ENCODE measurements around the gene MYADML2. TPM values are rescaled to one million over a fixed set of nuclear protein-coding genes. Genes with fewer than 3 reads are reported as not detected.
A peak's percentile ranks its signal among the peaks of the same experiment; 100 is the strongest.

MYADML2 gene
- total RNA-seq, 1 experiment from 2014 or later, result 0.22 TPM

GRCh38 chr17:81912441-81913309, 34.4 kb downstream of the MYADML2 start:
- peak overlapping the region; percentile 26 to 62; a peak in 3 of 5 replicates for H3K4me3 Mint-ChIP-seq
- Histone ChIP-seq H4K20me1 (ENCODE audit: control insufficient read depth, insufficient read depth, insufficient read length) (no peaks in the 10 kb centered on the region), H3K9ac (ENCODE audit: extremely low read depth, insufficient read length, low read length) (no peak overlapping the region), H3K79me1 (ENCODE audit: insufficient read depth, low read depth, low read length, poor library complexity, severe bottlenecking) (no peaks in the 10 kb centered on the region), H3K23me2 (ENCODE audit: insufficient read length, low read depth, low read length, poor library complexity, severe bottlenecking) (peaks cover 10% of the 10 kb centered on the region), H3K27me3 (ENCODE audit: insufficient read depth, low read length) (no peaks in the 10 kb centered on the region), H4K91ac (ENCODE audit: insufficient read length, low read depth, low read length) (no peak overlapping the region), H3K56ac (ENCODE audit: insufficient read length, low read depth, low read length) (no peak overlapping the region), H3K23ac (ENCODE audit: insufficient read length, low read depth, low read length) (no peak overlapping the region), H4K5ac (ENCODE audit: insufficient read length, low read depth, low read length) (no peak overlapping the region), H3K4me2 (ENCODE audit: insufficient read depth, insufficient read length, low read length) (no peak overlapping the region), H3T11ph (ENCODE audit: low read length) (no peak overlapping the region), H3K4me1 (ENCODE audit: insufficient read depth, low read length) (no peaks in the 10 kb centered on the region), H2AK5ac (ENCODE audit: insufficient read length, low read length) (no peak overlapping the region), H2BK120ac (ENCODE audit: low read depth, low read length, poor library complexity, severe bottlenecking) (no peak overlapping the region), H3K27ac (ENCODE audit: insufficient read length, low read depth, low read length) (no peak overlapping the region), H2BK20ac (ENCODE audit: low read depth, low read length, poor library complexity, severe bottlenecking) (no peak overlapping the region), H3K4ac (ENCODE audit: low read depth, low read length) (no peak overlapping the region), H3K14ac (ENCODE audit: insufficient read depth, low read length) (no peak overlapping the region), H3K9me3 (ENCODE audit: control insufficient read depth, low read depth, low read length) (no peaks in the 10 kb centered on the region), H3K79me2 (ENCODE audit: insufficient read depth, low read length) (no peaks in the 10 kb centered on the region; the same call in 1 of the 2 replicates), H2BK5ac (ENCODE audit: insufficient read length, low read length) (no peak overlapping the region), H2BK15ac (ENCODE audit: low read depth, low read length) (no peak overlapping the region), H4K8ac (replicated peaks; ENCODE audit: insufficient read length, low read depth, low read length) (no peak overlapping the region), H2BK12ac (ENCODE audit: insufficient read length, low read depth, low read length) (no peak overlapping the region), H3K18ac (ENCODE audit: insufficient read length, low read depth, low read length) (no peak overlapping the region), H2AFZ (ENCODE audit: low read length) (no peak overlapping the region)
- WGBS (ENCODE audit: extremely low coverage, insufficient read length, low lambda C conversion rate), result no CpG with 5 or more reads among the region's 32 CpGs
- H3K27me3 Mint-ChIP-seq (ENCODE audit: low read depth), result no peaks in the 10 kb centered on the region
- TF ChIP-seq CTCF (conservative IDR thresholded peaks at IDR 0.05), result no peak
- no peaks in the 10 kb centered on the region; a peak in 1 of 5 replicates for H3K9me3 Mint-ChIP-seq
- H3K4me1 Mint-ChIP-seq, result peaks cover 8 to 12% of the 10 kb centered on the region in 2 experiments
- DNase-seq, result no peak
- peaks cover 15 to 42% (median 36%) of the 10 kb centered on the region in 3 experiments; a peak in 6 of 7 replicates for H3K36me3 Mint-ChIP-seq (ENCODE audit: insufficient read depth in 1 of 3, low read depth in 3 of 3)
- H3K27ac Mint-ChIP-seq, result no peak overlapping the region; a peak in 1 of 7 replicates

Data from H9 (cell line).